NCI-H1105 (cell line): ENCODE results near the gene INPP5A.
"Not testable (repeated sequence)": the region's sequence is repeated elsewhere in the genome, so short reads cannot be mapped to it uniquely, and the experiment has no call there.

Experiments
- DNase-seq: peaks from one replicate; lab custom pipeline; 2025; lab: John Stamatoyannopoulos, UW

The INPP5A gene

GRCh38 chr10:132562916-132563456, 25.4 kb downstream of the INPP5A start:
- DNase-seq: no peak

DNA sequence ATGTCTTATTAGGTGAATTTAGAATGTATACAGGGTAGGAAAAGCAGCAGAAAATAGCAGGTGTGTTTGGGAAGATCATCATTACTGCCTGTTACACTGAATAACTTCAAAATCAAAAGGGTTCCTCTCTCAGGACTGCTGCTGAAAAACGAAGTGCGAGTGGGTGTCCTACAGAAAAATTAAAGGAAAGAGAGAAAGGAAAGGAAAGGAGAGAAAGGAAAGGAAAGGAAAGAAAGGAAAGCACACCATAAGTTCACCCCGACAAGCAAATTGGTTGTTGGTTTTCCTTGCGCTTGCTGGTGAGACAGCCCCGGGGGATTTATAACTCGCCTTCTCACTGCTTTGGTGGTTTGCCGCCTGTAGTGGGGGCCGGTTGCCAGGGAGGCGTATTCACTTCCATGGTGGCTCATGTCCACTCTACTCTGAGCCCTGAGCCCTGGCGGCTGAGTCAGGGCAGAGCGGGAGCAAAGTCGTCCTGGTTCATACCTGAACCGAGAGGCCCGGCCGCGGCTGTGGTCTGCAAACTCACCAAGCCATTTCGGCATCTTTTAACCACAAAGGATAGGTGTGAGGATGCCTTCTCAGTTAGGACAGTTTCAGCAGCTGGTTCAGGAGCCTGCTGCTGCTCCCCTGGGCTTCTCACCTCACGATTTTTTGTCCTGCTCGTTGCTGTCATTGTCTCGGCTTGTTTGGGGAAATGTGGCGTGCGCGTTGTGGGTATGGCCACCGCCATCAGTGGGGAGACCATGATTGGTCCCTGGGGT, 26.1 kb downstream of the INPP5A start:
- DNase-seq: no peak

DNA sequence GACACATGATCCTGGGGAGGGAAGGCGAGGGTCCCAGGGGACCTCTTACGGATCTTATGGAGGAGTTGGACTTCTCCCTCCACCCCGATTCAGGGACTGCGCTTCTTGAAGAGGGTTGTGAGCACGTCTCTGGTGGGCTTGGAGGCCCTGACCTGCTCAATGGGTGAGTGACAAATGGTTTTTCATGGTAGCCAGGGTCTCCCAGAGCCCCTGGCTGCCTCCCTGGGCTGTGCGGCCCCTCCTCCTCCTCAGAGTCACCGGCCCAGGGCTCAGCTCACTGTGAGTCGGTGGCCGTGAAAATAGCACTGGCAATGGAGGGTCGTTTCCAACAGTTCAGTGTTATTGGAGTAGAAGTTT, 26.6 kb downstream of the INPP5A start:
- no peak for DNase-seq

GRCh38 chr10:132564690-132565089, 27.1 kb downstream of the INPP5A start:
- no peak for DNase-seq

- DNase-seq: no peak
These were observed 28.1 kb downstream of the INPP5A start for GRCh38 chr10:132565516-132566209.

- DNase-seq: no peak
These were observed 29.3 kb downstream of the INPP5A start for GRCh38 chr10:132566892-132567291.

- DNase-seq: no peak
These were observed 32.7 kb downstream of the INPP5A start for GRCh38 chr10:132570265-132570664.

DNA sequence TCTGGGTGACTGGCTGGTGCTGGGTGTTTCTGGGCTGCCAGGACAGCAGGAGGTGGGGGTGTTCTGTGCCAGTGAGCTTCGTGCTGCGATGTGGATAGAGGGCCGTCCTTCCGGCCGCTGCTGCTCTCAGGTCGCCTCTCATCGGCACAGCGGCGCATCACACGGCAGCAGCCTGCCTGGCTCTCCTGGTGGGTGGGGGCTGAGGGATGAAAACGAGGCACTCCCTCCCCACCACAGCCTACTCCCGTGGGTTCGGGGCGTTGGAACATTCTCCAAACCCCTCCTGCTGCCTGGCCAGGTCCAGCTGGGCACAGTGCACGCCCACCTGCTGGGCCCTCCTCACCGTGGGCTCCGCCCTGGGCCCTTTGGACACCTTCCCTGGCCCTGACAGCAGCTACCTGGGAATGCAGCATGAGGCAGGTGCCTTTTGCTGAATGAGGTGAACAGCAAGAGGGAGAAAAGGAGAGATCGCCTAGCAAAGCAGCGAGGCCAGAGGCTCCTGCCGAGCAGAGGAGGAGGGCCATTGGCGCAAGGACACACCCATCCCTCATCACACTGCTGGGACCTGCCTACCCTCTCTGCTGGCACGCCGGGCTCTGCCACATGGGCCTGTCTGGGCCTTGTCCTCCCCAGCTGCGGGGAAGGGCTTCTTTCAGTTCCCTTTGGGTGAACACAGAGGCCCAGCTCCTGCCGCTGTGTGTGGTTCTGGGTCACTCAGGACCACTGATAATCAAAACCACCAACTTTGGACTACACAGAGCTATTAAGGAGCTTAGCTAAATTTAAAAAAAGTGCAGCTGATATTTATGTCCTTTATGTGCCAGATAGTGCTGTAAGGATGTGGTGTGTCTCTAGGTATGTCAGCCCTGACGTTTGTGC, 33.4 kb downstream of the INPP5A start:
- peak; percentile 8 for DNase-seq

- no peak for DNase-seq
These were observed 34.3 kb downstream of the INPP5A start for GRCh38 chr10:132571650-132572544.

- no peak for DNase-seq
These were observed 35.0 kb downstream of the INPP5A start for GRCh38 chr10:132572545-132572937.

GRCh38 chr10:132572946-132573345, 35.4 kb downstream of the INPP5A start:
- not testable (repeated sequence) for DNase-seq

GRCh38 chr10:132574288-132574687, 36.7 kb downstream of the INPP5A start:
- DNase-seq: no peak

- DNase-seq: no peak
These were observed 37.3 kb downstream of the INPP5A start for GRCh38 chr10:132574783-132575319.

- DNase-seq: no peak
These were observed 38.0 kb downstream of the INPP5A start for GRCh38 chr10:132575320-132576201.

- no peak for DNase-seq
These were observed 39.2 kb downstream of the INPP5A start for GRCh38 chr10:132576671-132577349.

GRCh38 chr10:132577350-132578003, 39.9 kb downstream of the INPP5A start:
- no peak for DNase-seq

DNA sequence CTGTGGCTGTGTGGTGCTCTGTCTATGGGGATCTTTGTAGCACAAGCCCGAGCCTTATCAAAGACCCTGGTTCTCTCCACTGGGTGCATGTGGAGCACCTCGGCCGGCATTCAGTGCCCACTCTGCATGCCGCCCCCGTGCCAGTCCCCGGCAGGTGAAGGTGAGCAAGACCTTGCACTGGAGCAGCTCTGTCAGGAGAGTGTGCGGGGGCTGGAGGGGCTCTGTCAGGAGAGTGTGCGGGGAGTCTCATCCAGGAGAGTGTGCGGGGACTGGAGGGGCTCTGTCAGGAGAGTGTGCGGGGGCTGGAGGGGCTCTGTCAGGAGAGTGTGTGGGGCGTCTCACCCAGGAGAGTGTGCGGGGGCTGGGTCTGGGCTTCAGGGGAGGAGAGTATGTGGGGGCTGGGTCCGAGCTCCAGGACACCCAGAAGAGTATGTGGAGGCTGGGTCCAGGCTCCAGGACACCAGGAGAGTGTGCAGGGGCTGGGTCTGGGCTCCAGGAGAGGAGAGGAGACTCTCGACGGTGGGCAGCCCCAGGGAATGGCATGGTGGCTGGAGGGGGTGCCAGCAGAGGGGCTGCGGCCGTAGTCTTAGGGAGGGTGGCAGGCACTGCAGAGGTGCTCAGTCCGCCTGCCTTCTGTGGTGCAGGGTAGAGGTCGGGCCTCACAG, 40.8 kb downstream of the INPP5A start:
- DNase-seq: no peak
